ENCODE data around the gene GALNS.
"Not testable (repeated sequence)": the region's sequence is repeated elsewhere in the genome, so short reads cannot be mapped to it uniquely, and the experiment has no call there.

DNA sequence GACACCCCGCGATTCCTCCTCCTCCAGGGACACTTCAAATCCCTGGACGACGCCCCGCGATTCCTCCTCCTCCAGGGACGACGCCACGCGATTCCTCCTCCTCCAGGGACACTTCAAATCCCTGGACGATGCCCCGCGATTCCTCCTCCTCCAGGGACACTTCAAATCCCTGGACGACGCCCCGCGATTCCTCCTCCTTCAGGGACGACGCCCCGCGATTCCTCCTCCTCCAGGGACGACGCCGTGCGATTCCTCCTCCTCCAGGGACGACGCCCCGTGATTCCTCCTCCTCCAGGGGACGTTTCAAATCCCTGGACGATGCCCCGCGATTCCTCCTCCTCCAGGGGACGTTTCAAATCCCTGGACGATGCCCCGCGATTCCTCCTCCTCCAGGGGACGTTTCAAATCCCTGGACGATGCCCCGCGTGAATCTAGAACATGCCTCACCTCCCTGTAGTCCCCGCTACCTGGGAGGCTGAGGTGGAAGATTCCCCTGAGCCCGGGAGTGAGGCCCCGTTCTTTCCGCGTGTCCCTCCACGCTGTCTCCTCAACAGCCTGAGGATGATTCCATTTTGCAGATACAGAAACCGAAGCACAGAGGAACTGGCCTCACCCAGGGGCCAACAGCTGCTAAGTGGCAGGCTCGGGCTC lies 33.1 kb upstream of the GALNS start:
- TF ChIP-seq POLR2A (IDR thresholded peaks at IDR 0.05; ENCODE audit: low read length); GATA1 (IDR thresholded peaks at IDR 0.05; ENCODE audit: low read depth, low read length): not testable (repeated sequence)
